PC-3 (cell line): ENCODE data around the gene DNAH5. TPM values are rescaled to one million over a fixed set of nuclear protein-coding genes. Genes with fewer than 3 reads are reported as not detected.
A peak's percentile ranks its signal among the peaks of the same experiment; 100 is the strongest.

Experiments
- ATAC-seq: fragments of 200-7000 bp; cut with Tn5 transposase; 2 replicates; pipeline ENCODE4 v1.9.1; 2020; ENCODE audit warnings: mild to moderate bottlenecking, moderate library complexity
- BruUV-seq: library from RNA; stranded (reverse); fragments of 400-500 nt; replicated peaks from 2 replicates; lab custom pipeline; 2021; lab: Mats Ljungman, UMichigan
- CTCF ChIA-PET: fragments of 300-600 bp; sonication (Branson Sonifier 250); formaldehyde crosslinking; loops from one replicate; lab custom pipeline; 2022; ENCODE audit warnings: antibody characterized with exemption; lab: Charles Lee
- POLR2A ChIA-PET: fragments of 300-600 bp; sonication (Branson Sonifier 250); formaldehyde crosslinking; loops from one replicate; lab custom pipeline; 2022; ENCODE audit warnings: antibody characterized with exemption; ENCODE audit not compliant: unreplicated experiment; lab: Charles Lee
- DNase-seq: peaks from one replicate; pipeline ENCODE4 v3.0.0-alpha.2; 2015
- H2AFZ ChIP-seq: fragments of 300-600 bp; sonication (generic); 2 replicates; pipeline ENCODE4 v1.6.0; 2016; ENCODE audit warnings: antibody characterized with exemption, low read length
- H3F3A ChIP-seq: fragments of 300-600 bp; sonication (generic); one replicate; pipeline ENCODE4 v1.6.0; 2017; ENCODE audit warnings: antibody characterized with exemption, low read length, control low read depth, mild to moderate bottlenecking; ENCODE audit not compliant: unreplicated experiment
- H3K27ac ChIP-seq: fragments of 300-600 bp; sonication (generic); 2 replicates; pipeline ENCODE4 v1.5.1; 2016; ENCODE audit warnings: mild to moderate bottlenecking, low read length
- H3K27me3 ChIP-seq: fragments of 300-600 bp; sonication (generic); 2 replicates; pipeline ENCODE4 v1.6.1; 2016; ENCODE audit warnings: low read length, mixed read lengths
- H3K36me3 ChIP-seq: fragments of 300-600 bp; sonication (generic); 2 replicates; pipeline ENCODE4 v1.6.1; 2016; ENCODE audit warnings: low read depth, mixed run types, low read length, mixed read lengths
- H3K4me1 ChIP-seq: fragments of 300-600 bp; sonication (generic); 2 replicates; pipeline ENCODE4 v1.5.1; 2016; ENCODE audit warnings: low read length; ENCODE audit not compliant: insufficient read depth
- H3K4me2 ChIP-seq: fragments of 300-600 bp; sonication (generic); 2 replicates; pipeline ENCODE4 v1.6.0; 2016; ENCODE audit warnings: low read length
- H3K4me3 ChIP-seq: fragments of 300-600 bp; sonication (generic); 2 replicates; pipeline ENCODE4 v1.5.1; 2016; ENCODE audit warnings: mild to moderate bottlenecking, low read length, mixed read lengths
- H3K79me2 ChIP-seq: fragments of 300-600 bp; sonication (generic); 2 replicates; pipeline ENCODE4 v1.6.1; 2017; ENCODE audit warnings: low read length, mixed read lengths
- H3K9ac ChIP-seq: fragments of 300-600 bp; sonication (generic); 2 replicates; pipeline ENCODE4 v1.6.0; 2016; ENCODE audit warnings: mild to moderate bottlenecking, low read length
- H3K9me2 ChIP-seq: fragments of 300-600 bp; sonication (generic); replicated peaks from 2 replicates; pipeline ENCODE4 v1.6.1; 2016; ENCODE audit warnings: mixed run types, low read length, mixed read lengths
- H3K9me3 ChIP-seq: fragments of 300-600 bp; sonication (generic); 2 replicates; pipeline ENCODE4 v1.6.1; 2016; ENCODE audit warnings: low read length, mixed read lengths
- H4K20me1 ChIP-seq: fragments of 300-600 bp; sonication (generic); 2 replicates; pipeline ENCODE4 v1.6.1; 2016; ENCODE audit warnings: low read length, mixed read lengths
- EZH2 ChIP-seq: fragments of 300-600 bp; sonication (generic); IDR thresholded peaks from one replicate; pipeline ENCODE4 v1.6.1; 2017; ENCODE audit warnings: antibody characterized with exemption, mild to moderate bottlenecking, low read length; ENCODE audit not compliant: unreplicated experiment
- EZH2phosphoT487 ChIP-seq: fragments of 300-600 bp; sonication (generic); IDR thresholded peaks from 2 replicates; pipeline ENCODE4 v1.6.1; 2018; ENCODE audit warnings: mild to moderate bottlenecking, antibody characterized with exemption, low read length, borderline replicate concordance
- intact Hi-C: fragments of 100-400 bp; cut with micrococcal nuclease; formaldehyde crosslinking; loops from 2 replicates; pipeline ENCODE4 v1.9.0; 2023
- total RNA-seq: library from RNA; depleted of rRNA; stranded (reverse); fragments of >200 nt; gene quantifications from 2 replicates; pipeline ENCODE4 v1.2.3, GENCODE V29; 2014
- TF ChIP-seq, protein P1 (sequence below): fragments of 300-600 bp; sonication (generic); conservative IDR thresholded peaks from 2 replicates; pipeline ENCODE4 v1.5.1; 2017; ENCODE audit warnings: antibody characterized with exemption, low read depth, mild to moderate bottlenecking, low read length

The DNAH5 gene
- total RNA-seq, 1 experiment from 2014 or later = 3.5 TPM

DNA sequence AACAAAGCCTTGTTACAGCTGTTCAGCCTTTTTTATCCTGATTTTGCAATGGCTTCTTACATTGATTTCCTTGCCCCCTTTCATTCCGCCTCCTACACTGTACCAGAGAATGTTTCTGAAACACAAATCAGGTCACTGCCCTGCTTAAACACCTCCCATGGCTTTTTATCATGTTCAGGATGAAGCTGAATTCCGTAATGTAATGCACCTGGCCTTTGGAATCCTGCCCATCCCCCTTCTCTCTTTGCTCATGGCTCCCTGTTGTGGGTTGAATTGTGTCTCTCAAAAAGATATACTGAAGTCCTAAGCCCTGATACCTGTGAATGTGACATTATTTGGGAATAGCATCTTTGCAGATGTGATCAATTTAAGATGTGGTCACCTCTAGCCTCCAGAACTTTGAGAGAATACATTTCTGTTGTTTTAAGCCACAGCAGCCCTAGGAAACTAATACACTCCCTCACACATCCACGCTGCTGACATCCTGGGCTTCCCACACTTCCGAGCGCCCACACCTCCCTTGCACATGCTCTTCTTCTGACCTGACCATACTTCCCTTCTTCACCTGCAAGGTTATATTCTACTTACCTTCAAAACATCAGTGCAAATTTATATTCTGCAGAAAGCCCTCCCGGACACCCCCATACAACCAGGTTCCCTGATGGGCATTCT is 101.2 kb downstream of the DNAH5 start:
- H3K27me3 ChIP-seq = no peaks in the 10 kb centered on the region
- H3K36me3 ChIP-seq = no peaks in the 10 kb centered on the region
- no peak for DNase-seq
- CTCF ChIA-PET = interaction anchor here (0.6 kb wide), 1 partner anchor 660 kb away, joined by 5 read pairs; no protein-coding TSS in a partner anchor
- H3K9ac ChIP-seq = no peak overlapping the region
- no peak for ATAC-seq
- H4K20me1 ChIP-seq = no peaks in the 10 kb centered on the region
- no peaks in the 10 kb centered on the region for H3K9me3 ChIP-seq
- H3K4me2 ChIP-seq = no peak overlapping the region
- H3K27ac ChIP-seq = no peak overlapping the region
- intact Hi-C loops = no loop called here
- POLR2A ChIA-PET = no interaction called here
- H2AFZ ChIP-seq = no peak overlapping the region
- H3K79me2 ChIP-seq = no peaks in the 10 kb centered on the region
- TF ChIP-seq, protein P1, sequence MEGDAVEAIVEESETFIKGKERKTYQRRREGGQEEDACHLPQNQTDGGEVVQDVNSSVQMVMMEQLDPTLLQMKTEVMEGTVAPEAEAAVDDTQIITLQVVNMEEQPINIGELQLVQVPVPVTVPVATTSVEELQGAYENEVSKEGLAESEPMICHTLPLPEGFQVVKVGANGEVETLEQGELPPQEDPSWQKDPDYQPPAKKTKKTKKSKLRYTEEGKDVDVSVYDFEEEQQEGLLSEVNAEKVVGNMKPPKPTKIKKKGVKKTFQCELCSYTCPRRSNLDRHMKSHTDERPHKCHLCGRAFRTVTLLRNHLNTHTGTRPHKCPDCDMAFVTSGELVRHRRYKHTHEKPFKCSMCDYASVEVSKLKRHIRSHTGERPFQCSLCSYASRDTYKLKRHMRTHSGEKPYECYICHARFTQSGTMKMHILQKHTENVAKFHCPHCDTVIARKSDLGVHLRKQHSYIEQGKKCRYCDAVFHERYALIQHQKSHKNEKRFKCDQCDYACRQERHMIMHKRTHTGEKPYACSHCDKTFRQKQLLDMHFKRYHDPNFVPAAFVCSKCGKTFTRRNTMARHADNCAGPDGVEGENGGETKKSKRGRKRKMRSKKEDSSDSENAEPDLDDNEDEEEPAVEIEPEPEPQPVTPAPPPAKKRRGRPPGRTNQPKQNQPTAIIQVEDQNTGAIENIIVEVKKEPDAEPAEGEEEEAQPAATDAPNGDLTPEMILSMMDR = no peak
- no peak for TF ChIP-seq EZH2
- no peak for TF ChIP-seq EZH2phosphoT487
- no peaks in the 10 kb centered on the region for H3K9me2 ChIP-seq
- no peaks in the 10 kb centered on the region for H3F3A ChIP-seq
- no peak overlapping the region for H3K4me3 ChIP-seq
- BruUV-seq = no TSS peak
- H3K4me1 ChIP-seq = no peaks in the 10 kb centered on the region

DNA sequence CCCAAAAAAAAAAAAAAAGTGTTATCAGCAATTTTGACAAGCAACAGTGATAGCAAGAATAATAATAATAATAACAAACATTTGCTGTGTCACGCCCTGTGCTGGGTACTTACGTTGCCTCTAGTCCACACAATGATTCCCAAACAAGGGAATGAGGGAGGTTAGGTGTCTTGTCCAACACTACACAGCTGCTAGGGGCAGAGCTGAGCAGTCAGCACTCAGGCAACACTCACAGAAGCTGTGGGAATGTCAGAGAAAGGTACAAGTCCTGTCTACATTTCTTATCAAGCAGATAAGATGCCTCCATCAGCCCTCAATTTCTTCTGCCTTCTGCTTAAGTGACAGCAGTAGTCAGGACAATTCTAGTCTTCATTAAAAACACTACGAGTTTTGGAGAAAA is 111.0 kb downstream of the DNAH5 start:
- Histone ChIP-seq H3K79me2 (no peaks in the 10 kb centered on the region), H2AFZ (no peak overlapping the region), H3K9me2 (no peaks in the 10 kb centered on the region), H3F3A (no peaks in the 10 kb centered on the region), H3K4me3 (no peak overlapping the region), H4K20me1 (no peaks in the 10 kb centered on the region), H3K36me3 (no peaks in the 10 kb centered on the region), H3K9ac (no peak overlapping the region), H3K4me2 (no peak overlapping the region), H3K9me3 (no peaks in the 10 kb centered on the region), H3K27ac (no peak overlapping the region), H3K27me3 (no peaks in the 10 kb centered on the region), H3K4me1 (peaks cover 6% of the 10 kb centered on the region)
- BruUV-seq = no TSS peak
- TF ChIP-seq EZH2phosphoT487 (no peak), EZH2 (no peak)
- TF ChIP-seq, protein P1 = no peak
- DNase-seq = no peak
- intact Hi-C loops = loop anchor here (5.0 to 10.0 kb wide), 3 partner anchors 341 to 1541 kb away; no protein-coding TSS in a partner anchor
- CTCF ChIA-PET = interaction anchor here (0.6 to 0.7 kb wide), 2 partner anchors 33 to 124 kb away, joined by 3 read pairs; no protein-coding TSS in a partner anchor
- ATAC-seq = no peak
- POLR2A ChIA-PET = no interaction called here

DNA sequence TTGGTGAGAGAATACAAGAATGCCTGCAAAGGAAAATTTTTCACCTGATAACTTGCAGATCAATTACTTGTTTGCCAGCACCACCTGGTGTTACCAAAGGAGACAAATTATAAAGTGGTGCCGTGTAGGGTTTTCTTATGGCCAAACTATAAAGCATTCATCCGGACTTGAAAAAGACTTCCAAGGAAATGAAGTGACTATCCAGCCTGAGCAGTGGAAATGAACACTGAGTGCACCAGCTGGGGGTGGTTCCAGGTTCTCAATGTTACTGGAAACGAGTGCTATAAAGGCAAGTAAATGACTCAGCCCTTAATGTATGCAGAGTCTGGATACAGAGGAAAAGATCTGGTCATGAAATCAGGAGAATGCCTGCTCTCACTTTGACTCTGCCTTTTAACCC is 113.1 kb downstream of the DNAH5 start:
- Histone ChIP-seq H3K9me3 (no peaks in the 10 kb centered on the region), H3K36me3 (no peaks in the 10 kb centered on the region), H3K27me3 (no peaks in the 10 kb centered on the region), H4K20me1 (no peaks in the 10 kb centered on the region), H3K79me2 (no peaks in the 10 kb centered on the region), H3K4me3 (no peak overlapping the region), H3K9me2 (no peaks in the 10 kb centered on the region), H3K9ac (no peak overlapping the region), H3K27ac (no peak overlapping the region), H3K4me2 (no peak overlapping the region), H3F3A (no peaks in the 10 kb centered on the region), H3K4me1 (peaks cover 6% of the 10 kb centered on the region), H2AFZ (no peak overlapping the region; the same call in 1 of the 2 replicates)
- TF ChIP-seq EZH2phosphoT487 (no peak), EZH2 (no peak)
- TF ChIP-seq, protein P1 = peak; percentile 80
- intact Hi-C loops = loop anchor here (1.0 to 10.0 kb wide), 4 partner anchors 126 to 1539 kb away; no protein-coding TSS in a partner anchor
- ChIA-PET POLR2A (no interaction called here), CTCF (interaction anchor here (0.7 to 1.0 kb wide), 2 partner anchors 52 to 352 kb away, joined by 3 to 5 read pairs; no protein-coding TSS in a partner anchor)
- BruUV-seq = no TSS peak
- DNase-seq = peak; percentile 72
- ATAC-seq = peak; percentile 99
